ENCODE measurements around the gene CACNA2D2. TPM values are rescaled to one million over a fixed set of nuclear protein-coding genes. Genes with fewer than 3 reads are reported as not detected.

Gene CACNA2D2
- total RNA-seq, 1 donor from 2014 or later: 1.00 TPM

DNA sequence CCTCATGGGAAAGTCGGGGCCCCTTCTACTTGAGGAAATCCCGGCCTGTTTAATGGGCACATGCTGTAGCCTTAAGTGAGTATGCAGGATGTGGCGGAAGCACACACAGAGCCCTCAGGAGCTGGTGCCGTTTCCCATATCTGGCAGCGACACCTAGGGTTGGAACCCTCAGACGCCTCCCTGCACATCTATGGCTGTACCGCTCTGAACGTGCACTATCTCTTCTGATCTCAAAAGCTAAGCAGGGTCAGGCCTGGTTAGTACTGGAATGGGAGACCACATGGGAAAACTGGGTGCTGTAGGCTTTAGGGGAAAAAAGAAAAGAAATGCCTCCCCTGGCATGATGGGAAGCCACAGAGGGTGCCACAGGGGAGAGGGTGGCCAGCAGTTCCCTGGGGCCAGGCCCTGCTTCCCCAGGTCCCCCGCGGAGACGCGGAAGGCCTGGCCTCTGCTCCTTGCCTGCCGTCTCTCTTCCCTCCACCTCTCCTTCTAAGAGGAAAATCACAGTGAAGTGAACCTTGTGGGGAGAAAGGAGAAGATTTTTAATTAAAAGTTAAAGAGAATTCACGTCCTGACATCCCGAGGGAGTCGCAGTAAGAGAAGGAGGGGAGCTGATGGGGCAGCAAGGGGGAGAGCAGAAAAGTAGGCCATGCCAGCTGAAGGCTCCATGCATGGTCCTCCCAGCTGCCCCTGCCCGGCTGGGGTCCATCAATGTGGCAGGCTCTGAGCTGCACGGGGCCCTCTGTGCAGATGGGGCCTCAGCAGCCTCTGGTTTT is 83.7 kb downstream of the CACNA2D2 start:
- Mint-ChIP-seq H3K27ac (ENCODE audit: unreplicated experiment) (no peak overlapping the region), H3K4me3 (ENCODE audit: unreplicated experiment) (no peak overlapping the region), H3K4me1 (ENCODE audit: low read depth, unreplicated experiment) (peaks cover 19% of the 10 kb centered on the region), H3K36me3 (ENCODE audit: low read depth, unreplicated experiment) (no peaks in the 10 kb centered on the region), H3K27me3 (ENCODE audit: low read depth, unreplicated experiment) (peaks cover 34% of the 10 kb centered on the region), H3K9me3 (ENCODE audit: unreplicated experiment) (no peaks in the 10 kb centered on the region)
- H3K36me3 ChIP-seq (ENCODE audit: insufficient read depth, low read length): no peaks in the 10 kb centered on the region
- H3K4me3 ChIP-seq (ENCODE audit: insufficient read depth, low read depth, low read length): no peak overlapping the region
- H3K9ac ChIP-seq (ENCODE audit: low read length): no peak overlapping the region
- TF ChIP-seq EZH2 (IDR thresholded peaks at IDR 0.05; ENCODE audit: insufficient read depth, low read length): no peak
- peaks cover 4% of the 10 kb centered on the region for H3K27me3 ChIP-seq (ENCODE audit: insufficient read depth, low read length)
- FAIRE-seq (no peak), DNase-seq (ENCODE audit: low read depth) (no peak)
- no peaks in the 10 kb centered on the region for H4K20me1 ChIP-seq (ENCODE audit: insufficient read depth, low read length)
- H3K4me1 ChIP-seq (ENCODE audit: insufficient read depth, low read length): peaks cover 5% of the 10 kb centered on the region
- H2AFZ ChIP-seq (ENCODE audit: low read depth, low read length): no peak overlapping the region
- H3K27ac ChIP-seq (ENCODE audit: low read depth, low read length): no peak overlapping the region
- no peaks in the 10 kb centered on the region for H3K79me2 ChIP-seq (ENCODE audit: insufficient read depth, low read length)
- no peaks in the 10 kb centered on the region for H3K9me3 ChIP-seq (ENCODE audit: insufficient read depth, low read depth, low read length)
- no peak overlapping the region for H3K4me2 ChIP-seq (ENCODE audit: low read length)

GRCh38 chr3:50418850-50419249 is 84.6 kb downstream of the CACNA2D2 start:
- Mint-ChIP-seq H3K4me1 (ENCODE audit: low read depth, unreplicated experiment) (peaks cover 19% of the 10 kb centered on the region), H3K27me3 (ENCODE audit: low read depth, unreplicated experiment) (peaks cover 33% of the 10 kb centered on the region), H3K36me3 (ENCODE audit: low read depth, unreplicated experiment) (no peaks in the 10 kb centered on the region), H3K4me3 (ENCODE audit: unreplicated experiment) (no peak overlapping the region), H3K27ac (ENCODE audit: unreplicated experiment) (no peak overlapping the region), H3K9me3 (ENCODE audit: unreplicated experiment) (no peaks in the 10 kb centered on the region)
- no peak overlapping the region for H3K9ac ChIP-seq (ENCODE audit: low read length)
- peaks cover 3% of the 10 kb centered on the region for H3K27me3 ChIP-seq (ENCODE audit: insufficient read depth, low read length)
- H3K4me2 ChIP-seq (ENCODE audit: low read length): peak overlapping the region; percentile 20
- no peak overlapping the region for H2AFZ ChIP-seq (ENCODE audit: low read depth, low read length)
- H4K20me1 ChIP-seq (ENCODE audit: insufficient read depth, low read length): no peaks in the 10 kb centered on the region
- TF ChIP-seq, protein P1, sequence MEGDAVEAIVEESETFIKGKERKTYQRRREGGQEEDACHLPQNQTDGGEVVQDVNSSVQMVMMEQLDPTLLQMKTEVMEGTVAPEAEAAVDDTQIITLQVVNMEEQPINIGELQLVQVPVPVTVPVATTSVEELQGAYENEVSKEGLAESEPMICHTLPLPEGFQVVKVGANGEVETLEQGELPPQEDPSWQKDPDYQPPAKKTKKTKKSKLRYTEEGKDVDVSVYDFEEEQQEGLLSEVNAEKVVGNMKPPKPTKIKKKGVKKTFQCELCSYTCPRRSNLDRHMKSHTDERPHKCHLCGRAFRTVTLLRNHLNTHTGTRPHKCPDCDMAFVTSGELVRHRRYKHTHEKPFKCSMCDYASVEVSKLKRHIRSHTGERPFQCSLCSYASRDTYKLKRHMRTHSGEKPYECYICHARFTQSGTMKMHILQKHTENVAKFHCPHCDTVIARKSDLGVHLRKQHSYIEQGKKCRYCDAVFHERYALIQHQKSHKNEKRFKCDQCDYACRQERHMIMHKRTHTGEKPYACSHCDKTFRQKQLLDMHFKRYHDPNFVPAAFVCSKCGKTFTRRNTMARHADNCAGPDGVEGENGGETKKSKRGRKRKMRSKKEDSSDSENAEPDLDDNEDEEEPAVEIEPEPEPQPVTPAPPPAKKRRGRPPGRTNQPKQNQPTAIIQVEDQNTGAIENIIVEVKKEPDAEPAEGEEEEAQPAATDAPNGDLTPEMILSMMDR (IDR thresholded peaks at IDR 0.05; ENCODE audit: insufficient read depth, low read depth, low read length): no peak
- TF ChIP-seq EZH2 (IDR thresholded peaks at IDR 0.05; ENCODE audit: insufficient read depth, low read length): no peak
- no peaks in the 10 kb centered on the region for H3K36me3 ChIP-seq (ENCODE audit: insufficient read depth, low read length)
- no peaks in the 10 kb centered on the region for H3K9me3 ChIP-seq (ENCODE audit: insufficient read depth, low read depth, low read length)
- no peak overlapping the region for H3K27ac ChIP-seq (ENCODE audit: low read depth, low read length)
- no peak overlapping the region for H3K4me3 ChIP-seq (ENCODE audit: insufficient read depth, low read depth, low read length)
- no peaks in the 10 kb centered on the region for H3K79me2 ChIP-seq (ENCODE audit: insufficient read depth, low read length)
- H3K4me1 ChIP-seq (ENCODE audit: insufficient read depth, low read length): peaks cover 5% of the 10 kb centered on the region
- DNase-seq (ENCODE audit: low read depth) (no peak), FAIRE-seq (no peak)

DNA sequence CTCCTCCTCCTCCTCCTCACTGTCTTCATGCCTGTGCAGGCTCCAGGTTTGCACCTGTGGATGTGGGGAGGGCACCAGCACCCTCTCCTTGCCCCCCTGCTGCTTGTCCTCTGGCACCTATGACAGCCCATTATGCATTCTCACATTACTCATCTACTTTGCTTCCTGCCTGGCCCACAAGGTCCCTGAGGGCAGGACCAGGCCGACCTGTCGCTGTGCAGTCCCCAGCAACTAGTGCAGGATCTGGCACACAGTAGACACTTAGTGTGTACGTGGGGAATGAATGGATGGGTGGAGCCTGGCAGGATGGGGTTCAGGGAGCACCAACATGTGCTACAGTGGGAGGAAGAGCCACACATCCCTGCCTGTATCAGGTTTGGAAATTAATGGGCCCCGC is 85.8 kb downstream of the CACNA2D2 start:
- no peak overlapping the region for H3K9ac ChIP-seq (ENCODE audit: low read length)
- H3K36me3 Mint-ChIP-seq (ENCODE audit: low read depth, unreplicated experiment): no peaks in the 10 kb centered on the region
- H4K20me1 ChIP-seq (ENCODE audit: insufficient read depth, low read length): no peaks in the 10 kb centered on the region

More for the DNA sequence above, 85.8 kb downstream of the CACNA2D2 start:
- Mint-ChIP-seq H3K9me3 (ENCODE audit: unreplicated experiment) (no peaks in the 10 kb centered on the region), H3K27ac (ENCODE audit: unreplicated experiment) (no peak overlapping the region), H3K4me1 (ENCODE audit: low read depth, unreplicated experiment) (peaks cover 19% of the 10 kb centered on the region), H3K4me3 (ENCODE audit: unreplicated experiment) (no peak overlapping the region), H3K27me3 (ENCODE audit: low read depth, unreplicated experiment) (peaks cover 23% of the 10 kb centered on the region)
- H3K27me3 ChIP-seq (ENCODE audit: insufficient read depth, low read length): no peaks in the 10 kb centered on the region
- no peak overlapping the region for H3K27ac ChIP-seq (ENCODE audit: low read depth, low read length)
- H3K4me3 ChIP-seq (ENCODE audit: insufficient read depth, low read depth, low read length): no peak overlapping the region
- H3K36me3 ChIP-seq (ENCODE audit: insufficient read depth, low read length): no peaks in the 10 kb centered on the region
- no peaks in the 10 kb centered on the region for H3K79me2 ChIP-seq (ENCODE audit: insufficient read depth, low read length)
- DNase-seq (ENCODE audit: low read depth) (no peak), FAIRE-seq (no peak)
- H2AFZ ChIP-seq (ENCODE audit: low read depth, low read length): no peak overlapping the region
- no peak for TF ChIP-seq EZH2 (IDR thresholded peaks at IDR 0.05; ENCODE audit: insufficient read depth, low read length)
- TF ChIP-seq, protein P1 (IDR thresholded peaks at IDR 0.05; ENCODE audit: insufficient read depth, low read depth, low read length): no peak
- peaks cover 5% of the 10 kb centered on the region for H3K4me1 ChIP-seq (ENCODE audit: insufficient read depth, low read length)
- H3K9me3 ChIP-seq (ENCODE audit: insufficient read depth, low read depth, low read length): no peaks in the 10 kb centered on the region
- no peak overlapping the region for H3K4me2 ChIP-seq (ENCODE audit: low read length)
